OCI-LY7 (cell line): ENCODE measurements around the gene INF2. TPM values are rescaled to one million over a fixed set of nuclear protein-coding genes. Genes with fewer than 3 reads are reported as not detected.

Experiments
- BruUV-seq: library from RNA; stranded (reverse); fragments of 400-500 nt; replicated peaks from 2 replicates; lab custom pipeline; 2021; lab: Mats Ljungman, UMichigan
- CTCF ChIA-PET: fragments of 300-600 bp; sonication (Branson Sonifier 250); formaldehyde crosslinking; loops from one replicate; lab custom pipeline; 2022; ENCODE audit warnings: antibody characterized with exemption; ENCODE audit not compliant: unreplicated experiment; lab: Charles Lee
- POLR2A ChIA-PET: fragments of 300-600 bp; sonication (Branson Sonifier 250); formaldehyde crosslinking; loops from one replicate; lab custom pipeline; 2022; ENCODE audit warnings: antibody characterized with exemption; lab: Charles Lee
- DNase-seq: peaks from one replicate; pipeline ENCODE4 v3.0.0-alpha.2; 2015; ENCODE audit warnings: low spot score
- H2AFZ ChIP-seq: fragments of 200-600 bp; sonication (generic), shearing (Covaris generic); 2 replicates; pipeline ENCODE4 v1.6.1; 2014; ENCODE audit warnings: mild to moderate bottlenecking, antibody characterized with exemption, low read length, moderate library complexity
- H3K27ac ChIP-seq: fragments of 200-600 bp; sonication (generic); 2 replicates; pipeline ENCODE4 v1.5.1; 2014; ENCODE audit warnings: mixed run types, low read depth, mild to moderate bottlenecking, moderate library complexity, low read length, inconsistent platforms; ENCODE audit not compliant: poor library complexity, severe bottlenecking
- H3K36me3 ChIP-seq: fragments of 200-600 bp; sonication (generic); 2 replicates; pipeline ENCODE4 v1.6.1; 2014; ENCODE audit warnings: mild to moderate bottlenecking, antibody characterized with exemption, low read length, moderate library complexity, mixed read lengths; ENCODE audit not compliant: insufficient read depth
- H3K4me1 ChIP-seq: fragments of 200-600 bp; sonication (generic); 2 replicates; pipeline ENCODE4 v1.5.1; 2014; ENCODE audit warnings: mild to moderate bottlenecking, low read length; ENCODE audit not compliant: insufficient read depth, poor library complexity, severe bottlenecking
- H3K4me2 ChIP-seq: fragments of 200-600 bp; sonication (generic); 2 replicates; pipeline ENCODE4 v1.6.1; 2014; ENCODE audit warnings: mild to moderate bottlenecking, low read length
- H3K4me3 ChIP-seq: fragments of 200-600 bp; sonication (generic); 2 replicates; pipeline ENCODE4 v1.5.1; 2014; ENCODE audit warnings: mild to moderate bottlenecking, low read depth, low read length; ENCODE audit not compliant: poor library complexity, severe bottlenecking
- H3K79me2 ChIP-seq: fragments of 200-600 bp; sonication (generic); 2 replicates; pipeline ENCODE4 v1.6.1; 2016; ENCODE audit warnings: low read depth, mild to moderate bottlenecking, low read length, moderate library complexity, mixed read lengths; ENCODE audit not compliant: insufficient read depth
- H3K9me2 ChIP-seq: fragments of 200-600 bp; sonication (generic); 2 replicates; pipeline ENCODE4 v1.6.1; 2016; ENCODE audit warnings: mild to moderate bottlenecking, low read length, mixed read lengths; ENCODE audit not compliant: insufficient read depth
- H3K9me3 ChIP-seq: fragments of 200-600 bp; sonication (generic); 2 replicates; pipeline ENCODE4 v1.6.1; 2014; ENCODE audit warnings: mild to moderate bottlenecking, mixed run types, low read length, mixed read lengths
- H4K20me1 ChIP-seq: fragments of 200-600 bp; sonication (generic); 2 replicates; pipeline ENCODE4 v1.6.1; 2014; ENCODE audit warnings: mild to moderate bottlenecking, antibody characterized with exemption, low read length, moderate library complexity, mixed read lengths; ENCODE audit not compliant: insufficient read depth
- CTCF ChIP-seq: fragments of 200-600 bp; sonication (generic); conservative IDR thresholded peaks from 2 replicates; pipeline ENCODE4 v1.5.1; 2014; ENCODE audit warnings: mild to moderate bottlenecking, antibody characterized with exemption, low read length, moderate library complexity, mixed read lengths
- EZH2phosphoT487 ChIP-seq: fragments of 200-600 bp; sonication (generic); IDR thresholded peaks from 2 replicates; pipeline ENCODE4 v1.6.1; 2018; ENCODE audit warnings: low read depth, borderline replicate concordance, mild to moderate bottlenecking, mixed run types, antibody characterized with exemption, low read length, moderate library complexity, mixed read lengths
- intact Hi-C: fragments of 100-400 bp; cut with micrococcal nuclease; formaldehyde crosslinking; loops from one replicate; pipeline ENCODE4 v1.10.0; 2022; ENCODE audit not compliant: unreplicated experiment
- total RNA-seq, 2 experiments: library from RNA; depleted of rRNA in 1 of 2; stranded (reverse); fragments of >200 nt in 1 of 2; shearing (Covaris generic) in 1 of 2; gene quantifications; 2 replicates each; pipeline ENCODE4 v1.2.3, GENCODE V29; 2014 to 2022

INF2 gene
- total RNA-seq, 2 experiments from 2014 or later, result 39.4 to 51.6 TPM

GRCh38 chr14:104699426-104699748 lies 10.0 kb downstream of the INF2 start:
- Histone ChIP-seq H3K36me3 (peaks cover 24% of the 10 kb centered on the region), H3K27ac (no peak overlapping the region), H3K4me2 (no peak overlapping the region), H3K9me3 (no peaks in the 10 kb centered on the region), H4K20me1 (no peaks in the 10 kb centered on the region), H3K79me2 (no peaks in the 10 kb centered on the region), H3K9me2 (no peaks in the 10 kb centered on the region), H3K4me1 (no peaks in the 10 kb centered on the region), H2AFZ (no peak overlapping the region), H3K4me3 (no peak overlapping the region)
- intact Hi-C loops, result no loop called here
- POLR2A ChIA-PET, result no interaction called here
- CTCF ChIA-PET, result no interaction called here
- no peak for DNase-seq
- no peak for TF ChIP-seq EZH2phosphoT487
- no TSS peak for BruUV-seq

- TF ChIP-seq EZH2phosphoT487 (no peak), CTCF (no peak)
- Histone ChIP-seq H2AFZ (no peak overlapping the region), H3K4me3 (no peak overlapping the region), H3K9me3 (no peaks in the 10 kb centered on the region), H3K4me1 (no peaks in the 10 kb centered on the region), H3K79me2 (no peaks in the 10 kb centered on the region), H3K36me3 (peaks cover 32% of the 10 kb centered on the region), H4K20me1 (no peaks in the 10 kb centered on the region), H3K4me2 (no peak overlapping the region), H3K9me2 (no peaks in the 10 kb centered on the region), H3K27ac (no peak overlapping the region)
- ChIA-PET POLR2A (no interaction called here), CTCF (no interaction called here)
- no TSS peak for BruUV-seq
- no peak for DNase-seq
- intact Hi-C loops, result no loop called here
Observed at GRCh38 chr14:104700225-104700651, 10.8 kb downstream of the INF2 start.

GRCh38 chr14:104700747-104701217 lies 11.4 kb downstream of the INF2 start:
- Histone ChIP-seq H3K4me3 (no peak overlapping the region), H3K4me2 (no peak overlapping the region), H3K36me3 (peaks cover 33% of the 10 kb centered on the region), H4K20me1 (no peaks in the 10 kb centered on the region), H3K27ac (no peak overlapping the region), H3K9me2 (no peaks in the 10 kb centered on the region), H3K79me2 (no peaks in the 10 kb centered on the region), H2AFZ (no peak overlapping the region), H3K4me1 (no peaks in the 10 kb centered on the region), H3K9me3 (no peaks in the 10 kb centered on the region)
- BruUV-seq, result no TSS peak
- ChIA-PET CTCF (no interaction called here), POLR2A (no interaction called here)
- no peak for DNase-seq
- TF ChIP-seq CTCF, result no peak
- TF ChIP-seq EZH2phosphoT487, result no peak
- intact Hi-C loops, result no loop called here
